SK-N-SH treated with all-trans-retinoic acid at 6 μM for 48 hours (cell line): ENCODE results near the gene HDAC11.

ENCODE experiments used
- ATAC-seq: fragments of 200-7000 bp; cut with Tn5 transposase; 3 replicates; pipeline ENCODE4 v1.9.1; 2020; ENCODE audit warnings: mild to moderate bottlenecking, moderate library complexity
- ARNTL ChIP-seq: fragments of 450-650 bp; formaldehyde crosslinking; IDR thresholded peaks from 2 replicates; pipeline ENCODE4 v1.5.0; 2020; ENCODE audit warnings: low read depth, mild to moderate bottlenecking, moderate library complexity, borderline replicate concordance
- CREB5 ChIP-seq: fragments of 250-450 bp; sonication (Bioruptor Pico); IDR thresholded peaks from 2 replicates; pipeline ENCODE4 v1.5.1; 2020; ENCODE audit warnings: low read depth, mild to moderate bottlenecking, moderate library complexity
- CSDC2 ChIP-seq: fragments of 250-450 bp; sonication (Bioruptor Pico); IDR thresholded peaks from 2 replicates; pipeline ENCODE4 v1.5.0; 2020; ENCODE audit warnings: mild to moderate bottlenecking, moderate library complexity
- CSRNP3 ChIP-seq: fragments of 250-450 bp; sonication (Bioruptor Pico); IDR thresholded peaks from 2 replicates; pipeline ENCODE4 v1.5.1; 2021; ENCODE audit warnings: mild to moderate bottlenecking, moderate library complexity
- ESRRG ChIP-seq: fragments of 250-450 bp; sonication (Bioruptor Pico); IDR thresholded peaks from 2 replicates; pipeline ENCODE4 v1.6.1; 2021; ENCODE audit warnings: mild to moderate bottlenecking
- GLIS3 ChIP-seq: fragments of 250-450 bp; sonication (Bioruptor Pico); IDR thresholded peaks from 2 replicates; pipeline ENCODE4 v1.5.0; 2020; ENCODE audit warnings: mild to moderate bottlenecking, moderate library complexity
- ISL1 ChIP-seq: fragments of 250-450 bp; sonication (Bioruptor Pico); IDR thresholded peaks from 2 replicates; pipeline ENCODE4 v2.1.2; 2022; ENCODE audit warnings: mild to moderate bottlenecking, moderate library complexity
- OSR1 ChIP-seq: fragments of 250-450 bp; sonication (Bioruptor Pico); IDR thresholded peaks from 2 replicates; pipeline ENCODE4 v1.8.0; 2022; ENCODE audit warnings: moderate library complexity, mild to moderate bottlenecking, inconsistent platforms
- PATZ1 ChIP-seq: fragments of 250-450 bp; sonication (Bioruptor Pico); IDR thresholded peaks from 2 replicates; pipeline ENCODE4 v1.8.0; 2020; ENCODE audit warnings: mild to moderate bottlenecking, moderate library complexity, borderline replicate concordance
- POU6F1 ChIP-seq: fragments of 250-450 bp; sonication (Bioruptor Pico); IDR thresholded peaks from 2 replicates; pipeline ENCODE4 v1.8.0; 2021; ENCODE audit warnings: low read depth, mild to moderate bottlenecking, moderate library complexity, borderline replicate concordance
- PPARA ChIP-seq: fragments of 250-450 bp; sonication (Bioruptor Pico); IDR thresholded peaks from 2 replicates; pipeline ENCODE4 v1.5.0; 2020; ENCODE audit warnings: mild to moderate bottlenecking, borderline replicate concordance
- SNAI2 ChIP-seq: fragments of 250-450 bp; sonication (Bioruptor Pico); IDR thresholded peaks from 2 replicates; pipeline ENCODE4 v1.5.0; 2020; ENCODE audit warnings: mild to moderate bottlenecking, moderate library complexity
- TCF4 ChIP-seq: fragments of 250-450 bp; sonication (Bioruptor Pico); IDR thresholded peaks from 2 replicates; pipeline ENCODE4 v1.8.0; 2021; ENCODE audit warnings: mild to moderate bottlenecking, moderate library complexity, borderline replicate concordance
- TOX ChIP-seq: fragments of 250-450 bp; sonication (Bioruptor Pico); IDR thresholded peaks from 2 replicates; pipeline ENCODE4 v1.8.0; 2021; ENCODE audit warnings: mild to moderate bottlenecking, moderate library complexity, borderline replicate concordance
- TSHZ2 ChIP-seq: fragments of 250-450 bp; sonication (Bioruptor Pico); IDR thresholded peaks from 2 replicates; pipeline ENCODE4 v1.5.0; 2020; ENCODE audit warnings: mild to moderate bottlenecking, moderate library complexity
- ZC3H10 ChIP-seq: fragments of 250-450 bp; sonication (Bioruptor Pico); IDR thresholded peaks from 2 replicates; pipeline ENCODE4 v1.5.1; 2021; ENCODE audit warnings: mild to moderate bottlenecking, moderate library complexity
- ZFP3 ChIP-seq: fragments of 250-450 bp; sonication (Bioruptor Pico); IDR thresholded peaks from 2 replicates; pipeline ENCODE4 v1.5.0; 2020; ENCODE audit warnings: mild to moderate bottlenecking, moderate library complexity
- ZFP30 ChIP-seq: fragments of 450-650 bp; formaldehyde crosslinking; IDR thresholded peaks from 2 replicates; pipeline ENCODE4 v1.5.0; 2022; ENCODE audit warnings: mild to moderate bottlenecking, moderate library complexity
- ZNF565 ChIP-seq: fragments of 450-650 bp; formaldehyde crosslinking; conservative IDR thresholded peaks from 2 replicates; pipeline ENCODE4 v1.5.0; 2020; ENCODE audit warnings: low read depth, mild to moderate bottlenecking, moderate library complexity
- ZNF70 ChIP-seq: fragments of 450-650 bp; formaldehyde crosslinking; IDR thresholded peaks from 2 replicates; pipeline ENCODE4 v1.5.0; 2020; ENCODE audit warnings: mild to moderate bottlenecking, moderate library complexity
- ZNF8 ChIP-seq: fragments of 450-650 bp; formaldehyde crosslinking; IDR thresholded peaks from 2 replicates; pipeline ENCODE4 v1.5.0; 2020; ENCODE audit warnings: mild to moderate bottlenecking, moderate library complexity

The HDAC11 gene

GRCh38 chr3:13515786-13516759 lies 36.0 kb downstream of the HDAC11 start:
- ATAC-seq = no peak
- no peak for TF ChIP-seq ISL1 (CRISPR knock-in tag)
- TF ChIP-seq GLIS3 (CRISPR knock-in tag) = no peak
- no peak for TF ChIP-seq POU6F1
- no peak for TF ChIP-seq ARNTL (CRISPR knock-in tag)
- TF ChIP-seq TSHZ2 = no peak
- no peak for TF ChIP-seq ZFP3
- no peak for TF ChIP-seq CSRNP3 (CRISPR knock-in tag)
- TF ChIP-seq ZNF70 = no peak
- no peak for TF ChIP-seq PPARA
- TF ChIP-seq CSDC2 (CRISPR knock-in tag) = no peak
- no peak for TF ChIP-seq ZNF8 (CRISPR knock-in tag)
- no peak for TF ChIP-seq ZFP30
- no peak for TF ChIP-seq CREB5 (CRISPR knock-in tag)
- TF ChIP-seq TOX (CRISPR knock-in tag) = no peak
- no peak for TF ChIP-seq PATZ1 (CRISPR knock-in tag)
- TF ChIP-seq ESRRG (CRISPR knock-in tag) = no peak
- TF ChIP-seq TCF4 = no peak
- TF ChIP-seq OSR1 (CRISPR knock-in tag) = no peak
- no peak for TF ChIP-seq ZNF565
- TF ChIP-seq SNAI2 (CRISPR knock-in tag) = no peak

- ATAC-seq = no peak
- TF ChIP-seq ZFP3 (no peak), POU6F1 (no peak), ESRRG (CRISPR knock-in tag) (no peak), CSRNP3 (CRISPR knock-in tag) (no peak), ZNF70 (no peak), ZFP30 (no peak), SNAI2 (CRISPR knock-in tag) (no peak), ARNTL (CRISPR knock-in tag) (no peak), TOX (CRISPR knock-in tag) (no peak), TSHZ2 (no peak), ZNF565 (no peak), ZNF8 (CRISPR knock-in tag) (no peak), CSDC2 (CRISPR knock-in tag) (no peak), TCF4 (no peak), OSR1 (CRISPR knock-in tag) (no peak), ZC3H10 (CRISPR knock-in tag) (no peak)
These were observed 36.6 kb downstream of the HDAC11 start for GRCh38 chr3:13516760-13517135.
